Mucosa of rectum (tissue), 2 donors: ENCODE results near the gene PTTG1IP.

Source experiments
- H3K27ac ChIP-seq, 2 donors: one replicate each; pipeline ENCODE4 v1.7.0; 2013; ENCODE audit warnings: inconsistent platforms in 2 of 2, low read depth in 2 of 2, low read length in 2 of 2
- H3K27me3 ChIP-seq, 2 donors: one replicate each; pipeline ENCODE4 v1.7.0; 2013; ENCODE audit warnings: low read length in 2 of 2; ENCODE audit not compliant: control insufficient read depth in 2 of 2, insufficient read depth in 2 of 2
- H3K36me3 ChIP-seq, 2 donors: one replicate each; pipeline ENCODE4 v1.7.0; 2013; ENCODE audit warnings: low read length in 2 of 2; ENCODE audit not compliant: control insufficient read depth in 2 of 2, insufficient read depth in 2 of 2
- H3K4me1 ChIP-seq, 2 donors: one replicate each; pipeline ENCODE4 v1.7.0; 2013; ENCODE audit warnings: low read length in 2 of 2, mild to moderate bottlenecking in 1 of 2; ENCODE audit not compliant: control insufficient read depth in 2 of 2, insufficient read depth in 2 of 2
- H3K4me3 ChIP-seq, 2 donors: one replicate each; pipeline ENCODE4 v1.7.0; 2013; ENCODE audit warnings: low read length in 2 of 2
- H3K9ac ChIP-seq, 2 donors: one replicate each; pipeline ENCODE4 v1.7.0; 2013; ENCODE audit warnings: low read length in 2 of 2, low read depth in 1 of 2, mild to moderate bottlenecking in 1 of 2
- H3K9me3 ChIP-seq, 2 donors: one replicate each; pipeline ENCODE4 v1.7.0; 2013; ENCODE audit warnings: low read length in 2 of 2; ENCODE audit not compliant: control insufficient read depth in 2 of 2
- donor health status: healthy.
- donor health status: Normal muscosa, but diverticular disease.

The PTTG1IP gene

DNA sequence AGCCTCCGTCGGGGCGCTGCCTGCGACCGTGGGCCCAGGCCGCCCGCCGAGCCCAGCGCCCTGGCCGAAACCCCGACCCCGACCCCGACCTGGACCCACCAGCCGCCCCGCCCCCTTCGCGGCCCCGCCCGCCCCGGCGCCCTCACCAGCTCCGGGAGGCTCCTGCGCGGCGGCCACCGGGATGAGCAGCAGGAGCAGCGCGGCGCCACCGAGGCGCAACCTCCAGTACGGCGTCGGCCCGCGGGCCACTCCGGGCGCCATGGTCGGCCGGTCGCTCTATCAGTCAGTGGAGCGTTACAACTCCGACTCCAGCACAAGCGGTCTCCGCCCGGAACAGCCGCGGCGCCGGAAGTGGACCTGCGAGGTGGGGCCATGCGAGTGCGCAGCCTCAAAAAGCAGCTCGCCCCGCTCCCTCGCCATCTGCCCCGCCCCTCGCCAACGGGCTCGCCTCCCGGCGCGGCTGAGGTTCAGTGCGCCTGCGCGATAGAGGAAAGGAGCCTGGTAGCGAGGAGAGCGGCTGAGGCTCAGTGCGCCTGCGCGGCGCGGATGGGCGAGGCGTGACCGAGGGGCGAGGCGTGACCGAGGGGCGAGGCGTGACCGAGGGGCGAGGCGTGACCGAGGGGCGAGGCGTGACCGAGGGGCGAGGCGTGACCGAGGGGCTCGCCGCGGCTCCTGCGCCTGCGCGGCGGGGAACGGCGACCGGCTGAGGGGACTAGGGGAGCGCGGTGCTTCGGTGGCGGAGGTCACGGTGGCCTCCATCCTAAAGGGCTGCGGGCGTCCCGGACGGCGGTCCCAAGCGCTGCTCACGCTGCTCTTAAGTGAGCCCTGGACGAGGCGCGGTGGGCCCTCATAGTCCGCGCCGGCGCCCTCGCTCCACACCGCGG, at the start of gene PTTG1IP:
Gene PTTG1IP (minus strand): TSS at position 335 of the 884 bp plus-strand sequence. CDS start 74 bp downstream, at position 261.
- Histone ChIP-seq H3K4me1 (peaks cover 38 to 58% of the 10 kb centered on the region in 2 donors), H3K9me3 (no peaks in the 10 kb centered on the region), H3K36me3 (no peaks in the 10 kb centered on the region), H3K27ac (peak within 1 kb of the TSS; percentile 92 to 95), H3K27me3 (no peaks in the 10 kb centered on the region), H3K9ac (peak within 1 kb of the TSS; percentile 88 to 93), H3K4me3 (peak within 1 kb of the TSS; percentile 73 to 90)

DNA sequence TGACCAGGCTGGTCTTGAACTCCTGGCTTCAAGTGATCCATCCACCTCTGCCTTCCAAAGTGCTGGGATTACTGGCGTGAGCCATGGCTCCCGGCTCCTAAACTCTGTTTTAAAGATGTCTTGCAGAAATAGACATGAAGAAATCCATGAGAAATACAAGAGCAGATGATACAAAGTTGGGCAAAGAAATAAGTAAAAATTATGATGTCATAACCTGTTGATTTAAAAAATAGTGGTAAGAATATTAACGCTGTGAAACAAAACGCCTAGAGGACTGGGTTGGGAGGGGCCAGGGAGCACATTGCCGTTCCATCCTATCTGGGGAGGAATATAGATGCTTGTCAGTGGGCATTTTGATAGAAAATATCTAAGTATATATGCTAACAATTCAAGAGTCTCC, 48.4 kb upstream of the PTTG1IP start:
- Histone ChIP-seq H3K9ac (no peak overlapping the region), H3K27ac (no peak overlapping the region), H3K4me1 (peaks cover 0 to 8% of the 10 kb centered on the region in 2 donors), H3K9me3 (no peaks in the 10 kb centered on the region), H3K27me3 (peaks cover 4 to 6% of the 10 kb centered on the region in 2 donors), H3K4me3 (no peak overlapping the region), H3K36me3 (no peaks in the 10 kb centered on the region)

- H3K27ac ChIP-seq = peak within 1 kb of the TSS in 1 of 2 donors; percentile 68
- no peaks in the 10 kb centered on the region for H3K9me3 ChIP-seq
- peaks cover 0 to 3% of the 10 kb centered on the region in 2 donors for H3K4me1 ChIP-seq
- peaks cover 4% of the 10 kb centered on the region in 2 donors for H3K27me3 ChIP-seq
- H3K9ac ChIP-seq = peak within 1 kb of the TSS; percentile 47 to 68
- H3K36me3 ChIP-seq = no peaks in the 10 kb centered on the region
- H3K4me3 ChIP-seq = peak within 1 kb of the TSS; percentile 46 to 84
These were observed 47.5 kb upstream of the PTTG1IP start, which contains the start of gene ITGB2 for GRCh38 chr21:44920694-44921604. Gene ITGB2, minus strand, starts transcription at chr21:44920899. Its CDS starts 10,117 bp downstream, at chr21:44910782.

DNA sequence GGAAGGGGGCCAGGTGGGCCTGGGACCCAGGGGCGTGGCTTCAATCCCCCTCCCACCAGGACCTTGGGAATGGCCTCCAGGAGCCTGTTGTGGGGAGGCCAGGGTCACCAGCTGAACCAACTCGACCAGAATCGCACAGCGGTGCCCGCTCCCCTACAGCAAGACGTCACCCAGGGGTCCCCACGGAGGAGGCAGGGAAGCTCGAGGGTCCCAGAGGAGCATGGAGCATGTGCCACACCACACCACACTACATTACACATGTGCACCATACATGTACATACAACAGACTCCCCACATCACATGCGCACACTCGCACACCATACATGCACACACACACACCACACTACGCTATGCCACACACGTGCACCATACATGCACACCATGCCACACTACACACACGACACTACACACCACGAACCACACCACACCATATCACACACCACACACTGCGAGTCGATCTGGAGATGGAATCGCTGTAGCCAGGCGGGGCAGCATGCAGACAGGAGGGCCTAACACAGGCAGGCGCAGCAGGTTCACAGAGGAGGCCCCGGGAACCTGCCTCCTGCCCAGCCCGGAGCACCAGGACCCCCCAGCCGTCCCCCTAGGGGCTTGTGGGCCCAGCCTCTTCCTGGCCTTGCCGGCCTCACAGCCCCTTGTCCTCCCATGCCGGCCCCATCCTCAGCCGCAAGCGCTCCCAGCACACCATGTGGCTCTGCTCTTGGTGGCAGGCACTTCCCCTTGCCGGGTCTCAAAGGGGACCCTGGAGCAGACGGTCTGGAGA, 46.6 kb upstream of the PTTG1IP start:
- peak overlapping the region; percentile 47 to 68 for H3K9ac ChIP-seq
- no peaks in the 10 kb centered on the region for H3K36me3 ChIP-seq
- peak overlapping the region in 1 of 2 donors; percentile 68 for H3K27ac ChIP-seq
- no peaks in the 10 kb centered on the region for H3K9me3 ChIP-seq
- peaks cover 0 to 3% of the 10 kb centered on the region in 2 donors for H3K4me1 ChIP-seq
- H3K4me3 ChIP-seq = peak overlapping the region; percentile 46 to 84
- H3K27me3 ChIP-seq = peaks cover 4% of the 10 kb centered on the region in 2 donors

DNA sequence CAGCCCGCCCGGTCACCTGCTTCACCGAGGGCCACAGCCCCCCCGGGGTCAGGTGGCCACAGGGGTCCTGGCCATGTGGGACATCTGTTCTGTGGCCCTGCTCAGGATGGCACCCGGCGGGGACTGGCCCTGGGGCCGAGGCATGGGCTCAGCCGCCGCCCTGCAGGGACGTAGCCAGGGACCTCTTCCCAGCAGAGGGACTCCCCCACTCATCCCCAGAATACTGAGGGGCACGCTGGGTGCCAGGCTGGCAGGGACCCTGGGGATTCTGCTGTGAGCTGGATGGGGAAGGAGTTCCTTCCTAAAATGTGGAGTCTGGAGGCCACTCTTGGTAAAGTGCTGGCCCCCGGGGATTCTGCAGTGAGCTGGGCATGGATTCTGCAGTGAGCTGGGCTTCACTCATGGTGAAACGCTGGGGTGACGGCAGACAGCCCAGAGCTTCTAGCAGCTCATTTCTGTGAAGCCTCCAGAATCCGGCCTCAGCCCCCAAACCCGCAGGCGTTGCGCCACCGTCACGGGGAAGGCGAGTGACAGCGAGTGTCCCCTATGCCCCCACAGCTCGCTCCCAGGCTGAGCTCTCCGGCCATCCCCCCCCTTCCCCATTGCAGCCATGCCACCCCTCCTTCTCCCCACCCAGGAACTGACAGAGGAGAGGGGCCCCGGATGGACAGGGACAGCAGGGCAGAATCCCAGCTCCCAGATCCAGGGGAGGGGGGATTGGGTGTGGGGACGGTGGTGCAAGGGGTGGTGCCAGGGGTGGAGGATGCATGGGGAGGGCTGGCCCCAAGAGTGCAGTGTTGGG, 45.8 kb upstream of the PTTG1IP start:
- Histone ChIP-seq H3K27ac (peak overlapping the region in 1 of 2 donors; percentile 68), H3K4me3 (peak overlapping the region; percentile 46 to 84), H3K27me3 (peaks cover 4% of the 10 kb centered on the region in 2 donors), H3K9me3 (no peaks in the 10 kb centered on the region), H3K4me1 (peaks cover 0 to 3% of the 10 kb centered on the region in 2 donors), H3K9ac (no peak overlapping the region), H3K36me3 (no peaks in the 10 kb centered on the region)

- no peaks in the 10 kb centered on the region for H3K36me3 ChIP-seq
- H3K4me1 ChIP-seq = peaks cover 0 to 4% of the 10 kb centered on the region in 2 donors
- peaks cover 0 to 4% of the 10 kb centered on the region in 2 donors for H3K27me3 ChIP-seq
- H3K4me3 ChIP-seq = peak overlapping the region in 1 of 2 donors; percentile 48
- H3K9me3 ChIP-seq = no peaks in the 10 kb centered on the region
- H3K27ac ChIP-seq = no peak overlapping the region
- H3K9ac ChIP-seq = no peak overlapping the region
These were observed 45.1 kb upstream of the PTTG1IP start for GRCh38 chr21:44918581-44919033.

DNA sequence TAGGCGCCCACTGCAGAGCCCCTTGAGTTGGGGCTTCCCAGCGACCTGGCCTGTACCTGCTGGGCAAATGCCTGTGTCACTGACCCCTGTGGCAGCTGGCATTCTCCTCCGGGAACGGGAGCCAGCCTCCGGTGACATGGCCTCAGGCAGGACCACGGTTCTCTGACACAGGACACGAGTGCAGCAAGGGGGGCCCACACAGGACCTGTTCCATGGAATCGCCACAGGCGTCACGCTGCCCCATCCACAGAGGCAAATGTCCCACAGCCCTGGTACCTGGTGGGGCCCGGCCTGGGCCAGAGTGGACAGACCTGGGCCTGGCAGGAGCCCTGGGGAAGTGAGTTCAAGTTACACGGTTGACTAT, 44.6 kb upstream of the PTTG1IP start:
- no peak overlapping the region for H3K4me3 ChIP-seq
- H3K9me3 ChIP-seq = no peaks in the 10 kb centered on the region
- peaks cover 0 to 4% of the 10 kb centered on the region in 2 donors for H3K27me3 ChIP-seq
- no peak overlapping the region for H3K27ac ChIP-seq
- H3K36me3 ChIP-seq = no peaks in the 10 kb centered on the region
- H3K9ac ChIP-seq = no peak overlapping the region
- H3K4me1 ChIP-seq = peaks cover 3 to 8% of the 10 kb centered on the region in 2 donors

DNA sequence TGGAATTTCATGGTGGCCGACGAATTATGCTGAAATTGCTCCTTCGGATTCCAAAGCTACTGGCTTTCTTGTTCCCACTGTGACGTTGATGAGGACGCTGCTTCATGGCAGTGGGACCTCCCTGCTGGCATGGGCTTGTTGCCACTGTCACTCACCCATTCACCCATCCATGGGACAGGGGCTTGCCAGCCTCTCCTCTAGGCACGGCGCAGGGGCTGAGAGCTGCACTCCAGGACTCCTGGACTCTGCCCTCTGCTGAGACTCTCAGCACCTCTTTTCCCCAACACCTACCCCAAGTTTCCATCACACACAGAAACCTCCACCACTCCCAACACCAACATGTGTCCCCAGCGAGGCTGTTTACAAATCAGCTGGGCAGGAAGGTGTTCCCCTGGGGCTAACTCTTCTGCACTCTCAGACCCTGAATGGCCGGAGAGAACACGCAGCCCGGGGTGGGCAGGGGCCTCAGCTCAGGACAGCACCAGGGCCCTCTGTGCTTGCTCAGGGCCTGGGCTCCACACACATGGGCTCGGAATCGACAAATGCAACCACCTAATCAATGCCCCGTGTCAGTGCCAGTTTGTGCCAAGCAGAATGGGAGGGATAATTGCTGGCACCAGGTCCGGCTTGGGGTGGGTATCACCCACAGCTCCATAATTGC, 44.1 kb upstream of the PTTG1IP start:
- H3K27me3 ChIP-seq = peaks cover 0 to 4% of the 10 kb centered on the region in 2 donors
- no peak overlapping the region for H3K27ac ChIP-seq
- no peak overlapping the region for H3K9ac ChIP-seq
- H3K4me1 ChIP-seq = peaks cover 3 to 8% of the 10 kb centered on the region in 2 donors
- no peaks in the 10 kb centered on the region for H3K36me3 ChIP-seq
- no peaks in the 10 kb centered on the region for H3K9me3 ChIP-seq
- no peak overlapping the region for H3K4me3 ChIP-seq
